K562 (cell line): ENCODE measurements around the gene HCN1. TPM values are rescaled to one million over a fixed set of nuclear protein-coding genes. Genes with fewer than 3 reads are reported as not detected.

ENCODE experiments used
- ATAC-seq: fragments of 200-7000 bp; cut with Tn5 transposase; 3 replicates; pipeline ENCODE4 v1.9.1; 2020; ENCODE audit warnings: moderate library complexity
- BruUV-seq: library from RNA; stranded (reverse); fragments of 400-500 nt; replicated peaks from 2 replicates; lab custom pipeline; 2021; lab: Mats Ljungman, UMichigan
- CTCF ChIA-PET: fragments of 300-600 bp; formaldehyde crosslinking; extraction: SDS; loops from one replicate; lab custom pipeline; 2021; ENCODE audit warnings: low intra/inter-chr PET ratio; lab: Yijun Ruan, JAX
- POLR2A ChIA-PET: fragments of 300-600, 350-650 bp; sonication (Branson Sonifier 250); formaldehyde crosslinking; extraction: SDS; loops from one replicate; lab custom pipeline; 2021; ENCODE audit warnings: antibody characterized with exemption, inconsistent platforms; lab: Yijun Ruan, JAX
- DNase-seq, 4 experiments: peaks; one replicate each; pipeline versions ENCODE4 v3.0.0 to v3.0.0-alpha.2; 2011 to 2018; ENCODE audit warnings: low spot score in 3 of 4, mixed read lengths in 3 of 4; ENCODE audit errors: extremely low read depth in 1 of 4
- FAIRE-seq: peaks from 2 replicates; lab custom pipeline; 2011; peaks lifted over from hg19 to GRCh38; lab: Jason Lieb, UNC
- H2AFZ ChIP-seq: 2 replicates; pipeline ENCODE4 v1.6.0; 2011; ENCODE audit warnings: low read depth, low read length, control low read depth, inconsistent platforms
- H3K27ac ChIP-seq: fragments of 200-600 bp; 3 replicates; pipeline ENCODE4 v1.8.0; 2011; ENCODE audit warnings: low read depth, mild to moderate bottlenecking, control low read depth, inconsistent platforms, low read length, moderate library complexity, mixed read lengths; ENCODE audit errors: extremely low read depth
- H3K27me3 ChIP-seq, 2 experiments: fragments of 300-600 bp in 1 of 2; 2 replicates in 1 of 2; 3 replicates in 1 of 2; pipeline versions ENCODE4 v1.6.0 to v1.8.0; 2011; ENCODE audit warnings: inconsistent platforms in 2 of 2, low read length in 2 of 2, mild to moderate bottlenecking in 1 of 2, mixed read lengths in 1 of 2, moderate library complexity in 1 of 2; ENCODE audit not compliant: control insufficient read depth in 2 of 2, insufficient read depth in 2 of 2
- H3K36me3 ChIP-seq: fragments of 300-600 bp; 3 replicates; pipeline ENCODE4 v1.8.0; 2011; ENCODE audit warnings: mild to moderate bottlenecking, low read length, inconsistent platforms; ENCODE audit not compliant: control insufficient read depth, insufficient read depth
- H3K4me1 ChIP-seq, 2 experiments: fragments of 200-600 bp in 1 of 2; replicated peaks in 1 of 2; 2 replicates in 1 of 2; 3 replicates in 1 of 2; pipeline versions ENCODE4 v1.5.1 to v1.8.0; 2011; ENCODE audit warnings: inconsistent platforms in 2 of 2, low read length in 2 of 2, mild to moderate bottlenecking in 1 of 2, mixed read lengths in 1 of 2, moderate library complexity in 1 of 2; ENCODE audit not compliant: control insufficient read depth in 2 of 2, insufficient read depth in 2 of 2
- H3K4me2 ChIP-seq: 2 replicates; pipeline ENCODE4 v1.6.1; 2011; ENCODE audit warnings: low read length, control low read depth, inconsistent platforms, mixed read lengths; ENCODE audit not compliant: insufficient read depth
- H3K4me3 ChIP-seq: fragments of 200-600 bp; sonication (generic), shearing (Covaris generic); 2 replicates; pipeline ENCODE4 v1.5.1; 2016; ENCODE audit warnings: control low read depth, inconsistent platforms
- H3K79me2 ChIP-seq: fragments of 200-600 bp; 3 replicates; pipeline ENCODE4 v1.8.0; 2011; ENCODE audit warnings: low read length, inconsistent platforms; ENCODE audit not compliant: control insufficient read depth, insufficient read depth
- H3K9ac ChIP-seq, 2 experiments: 2 replicates each; pipeline versions ENCODE4 v1.6.0 to v1.6.1; 2011; ENCODE audit warnings: low read depth in 2 of 2, low read length in 2 of 2, control low read depth in 1 of 2, inconsistent platforms in 1 of 2, mild to moderate bottlenecking in 1 of 2, mixed read lengths in 1 of 2; ENCODE audit not compliant: insufficient read depth in 1 of 2
- H3K9me1 ChIP-seq: one replicate; pipeline ENCODE4 v1.6.0; 2011; ENCODE audit warnings: inconsistent platforms, mild to moderate bottlenecking, low read length, moderate library complexity; ENCODE audit not compliant: control insufficient read depth, insufficient read depth
- H3K9me3 ChIP-seq: replicated peaks from 2 replicates; pipeline ENCODE4 v1.5.1; 2011; ENCODE audit warnings: low read depth, low read length, inconsistent platforms; ENCODE audit not compliant: control insufficient read depth, insufficient read depth
- H4K20me1 ChIP-seq: replicated peaks from 2 replicates; pipeline ENCODE4 v1.6.1; 2011; ENCODE audit warnings: low read length, inconsistent platforms, mixed read lengths; ENCODE audit not compliant: control insufficient read depth, insufficient read depth
- ADNP ChIP-seq: fragments of 200-800 bp; sonication (Bioruptor generic); IDR thresholded peaks from 2 replicates; pipeline ENCODE4 v1.6.1; 2016; ENCODE audit warnings: missing genetic modification characterization, missing compliant biosample characterization
- CREB3 ChIP-seq: fragments of 450-650 bp; conservative IDR thresholded peaks from 2 replicates; pipeline ENCODE4 v1.6.1; 2016; ENCODE audit warnings: missing genetic modification characterization, low read depth, mild to moderate bottlenecking, missing compliant biosample characterization, moderate library complexity
- DLX4 ChIP-seq: fragments of 250-450 bp; sonication (Bioruptor Pico); IDR thresholded peaks from 2 replicates; pipeline ENCODE4 v1.6.1; 2021; ENCODE audit warnings: mild to moderate bottlenecking
- GTF2F1 ChIP-seq: IDR thresholded peaks from 2 replicates; pipeline ENCODE4 v1.6.1; 2011; ENCODE audit warnings: low read depth, low read length, improper control_type of control experiment
- MTA3 ChIP-seq: fragments of 450-650 bp; formaldehyde crosslinking; IDR thresholded peaks from 2 replicates; pipeline ENCODE4 v1.6.1; 2017; ENCODE audit warnings: mild to moderate bottlenecking, borderline replicate concordance
- NFRKB ChIP-seq: fragments of 450-650 bp; IDR thresholded peaks from 2 replicates; pipeline ENCODE4 v1.6.1; 2016; ENCODE audit warnings: low read depth
- POLR2AphosphoS5 ChIP-seq: IDR thresholded peaks from 2 replicates; pipeline ENCODE4 v1.6.1; 2011; ENCODE audit warnings: mild to moderate bottlenecking, low read depth, low read length, moderate library complexity; ENCODE audit not compliant: control insufficient read depth, insufficient read depth
- PPARD ChIP-seq: fragments of 250-450 bp; sonication (Bioruptor Pico); IDR thresholded peaks from 2 replicates; pipeline ENCODE4 v1.8.0; 2022; ENCODE audit warnings: inconsistent platforms, mild to moderate bottlenecking, moderate library complexity
- U2AF1 ChIP-seq: fragments of 200-400 bp; formaldehyde crosslinking; optimal IDR thresholded peaks from 2 replicates; pipeline ENCODE3; 2017; ENCODE audit warnings: mild to moderate bottlenecking, low read depth, low read length, moderate library complexity
- ZFP36 ChIP-seq: fragments of 150-350 bp; IDR thresholded peaks from 2 replicates; pipeline ENCODE4 v1.6.1; 2018; ENCODE audit warnings: low read length, low read depth; ENCODE audit not compliant: partially characterized antibody
- ZNF224 ChIP-seq: sonication (generic); formaldehyde crosslinking; IDR thresholded peaks from 2 replicates; pipeline ENCODE4 v1.8.0; 2022; ENCODE audit warnings: mild to moderate bottlenecking, missing genetic modification reagents
- WGBS: fragments of 100-300 bp; shearing (Covaris generic); methylation state at CpG from one replicate; pipeline ENCODE4 v1.1.6; 2016; ENCODE audit warnings: low coverage, mixed read lengths; ENCODE audit not compliant: insufficient coverage; ENCODE audit errors: missing lambda C conversion rate; 5-methylcytosine and 5-hydroxymethylcytosine counted together
- in situ Hi-C: fragments of 300-500 bp; cut with MboI; formaldehyde crosslinking; loops from 4 replicates; pipeline ENCODE4 v1.15.0; 2018; ENCODE audit warnings: inconsistent platforms, mixed read lengths
- intact Hi-C: fragments of 100-400 bp; cut with micrococcal nuclease; formaldehyde crosslinking; loops from 2 replicates; pipeline ENCODE4 v1.14.2; 2022
- polyA plus RNA-seq, 8 experiments: library from polyadenylated mRNA; depleted of rRNA in 4 of 8; stranded (reverse) in 5 of 8; unstranded in 3 of 8; fragments of >200 nt; fragmentation: Nextera tagmentation in 2 of 8; fragmentation: Illumina TruSeq in 1 of 8; extraction: Ambion mirVana in 2 of 8; extraction: Trizol in 1 of 8; gene quantifications; 2 replicates each; pipeline versions ENCODE4 v1.2.1 to v1.2.3, GENCODE V29; 2011 to 2014; ENCODE audit warnings: inconsistent platforms in 1 of 8, missing spikeins in 1 of 8
- total RNA-seq, 7 experiments: library from RNA; depleted of rRNA in 6 of 7; stranded (reverse); fragments of >200 nt in 6 of 7; fragmentation: Illumina TruSeq in 2 of 7; extraction: Trizol in 2 of 7; gene quantifications; 2 replicates each; pipeline versions ENCODE4 v1.2.1 to v1.2.3, GENCODE V29; 2011 to 2021; ENCODE audit warnings: low replicate concordance in 1 of 7

Gene HCN1
- total and polyA plus RNA-seq, 9 of the 15 experiments (the other 6 are each of a cell fraction or from before 2014, with no cell fraction given), result not detected

- Histone ChIP-seq H3K4me3 (no peak overlapping the region), H3K9me1 (no peaks in the 10 kb centered on the region), H3K4me2 (no peak overlapping the region), H4K20me1 (no peaks in the 10 kb centered on the region), H3K27ac (no peak overlapping the region), H3K27me3 (no peaks in the 10 kb centered on the region), H3K79me2 (no peaks in the 10 kb centered on the region), H3K9me3 (peaks cover 5% of the 10 kb centered on the region; the same call in 1 of the 2 replicates), H3K9ac (no peak overlapping the region), H2AFZ (no peak overlapping the region), H3K4me1 (no peaks in the 10 kb centered on the region), H3K36me3 (no peaks in the 10 kb centered on the region)
- ChIA-PET CTCF (no interaction called here), POLR2A (interaction anchor here (0.6 kb wide), 1 partner anchor 10 kb away, joined by 3 read pairs; no protein-coding TSS in a partner anchor)
- in situ Hi-C loops (no loop called here), intact Hi-C loops (no loop called here)
- DNase-seq (no peak), ATAC-seq (no peak), FAIRE-seq (no peak)
- TF ChIP-seq U2AF1 (no peak), MTA3 (no peak), PPARD (CRISPR knock-in tag) (no peak), GTF2F1 (no peak), DLX4 (CRISPR knock-in tag) (no peak), POLR2AphosphoS5 (no peak), CREB3 (tag) (no peak), NFRKB (no peak), ZFP36 (no peak), ZNF224 (no peak), ADNP (tag) (no peak)
- 0% methylated on average over 1 of the region's 1 CpG for WGBS
- no TSS peak for BruUV-seq
Observed at GRCh38 chr5:45508135-45508534, 188.0 kb downstream of the HCN1 start.
